ENCODE results near the gene RAPGEF1. TPM values are rescaled to one million over a fixed set of nuclear protein-coding genes. Genes with fewer than 3 reads are reported as not detected.
A peak's percentile ranks its signal among the peaks of the same experiment; 100 is the strongest.

RAPGEF1 gene
- polyA plus RNA-seq, 2 of the 4 experiments (the other 2 are of a cell fraction), result 21.6 to 27.7 TPM

DNA sequence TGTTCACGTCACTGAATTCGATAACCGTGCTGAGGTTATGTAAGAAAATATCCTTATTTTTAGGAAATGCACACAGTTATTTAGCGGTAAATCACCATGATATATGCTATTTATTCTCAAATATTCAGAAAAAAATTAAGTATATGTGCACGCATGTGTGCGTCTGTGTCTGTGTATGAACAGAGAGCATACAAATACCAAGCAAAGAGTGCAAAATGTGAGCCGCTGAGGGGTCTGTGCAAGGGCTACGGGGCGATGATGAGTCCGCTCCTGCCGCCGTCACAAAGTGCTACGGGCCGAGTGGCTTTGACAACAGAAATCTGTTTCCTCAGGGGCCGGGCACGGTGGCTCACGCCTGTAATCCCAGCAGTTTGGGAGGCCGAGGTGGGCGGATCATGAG is 201.9 kb downstream of the RAPGEF1 start:
- FAIRE-seq, result no peak
- CTCF ChIA-PET, result interaction anchor here (0.6 to 1.8 kb wide), 2 partner anchors 9 to 49 kb away, joined by 3 to 5 read pairs; no protein-coding TSS in a partner anchor

DNA sequence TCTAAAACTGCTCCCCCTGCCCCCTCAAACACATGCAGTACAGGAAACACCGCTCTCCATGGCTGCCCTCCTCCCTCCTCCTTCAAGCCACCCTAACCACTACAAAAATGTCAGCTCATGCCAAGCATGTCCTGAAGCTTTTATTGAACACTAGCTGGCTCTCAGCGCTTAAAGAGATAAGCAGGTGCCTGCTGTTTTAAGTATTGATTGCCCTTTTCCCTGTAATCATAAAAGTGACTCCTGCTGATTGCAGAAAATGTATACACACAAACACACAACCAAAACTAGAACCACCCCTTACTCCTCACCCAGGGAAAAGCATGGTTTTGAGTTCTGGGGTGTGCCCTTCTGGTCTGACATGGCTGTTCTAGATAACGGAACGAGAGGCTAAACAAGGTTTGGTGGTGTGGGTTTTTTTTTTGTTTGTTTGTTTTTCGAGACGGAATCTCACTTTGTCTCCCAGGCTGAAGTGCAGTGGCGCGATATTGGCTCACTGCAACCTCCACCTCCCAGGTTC is 205.1 kb downstream of the RAPGEF1 start:
- WGBS (ENCODE audit: missing lambda C conversion rate), result 79% methylated on average over 8 of the region's 8 CpGs
- ChIA-PET CTCF (interaction anchor here (2.3 kb wide), 1 partner anchor 57 kb away, joined by 7 read pairs; no protein-coding TSS in a partner anchor), POLR2A (no interaction called here)
- DNase-seq (ENCODE audit: low read depth in 1 of 2, low spot score in 1 of 2) (no peak), ATAC-seq (no peak), FAIRE-seq (no peak)
- Histone ChIP-seq H3K4me1 (peaks cover 10% of the 10 kb centered on the region), H3K4me3 (no peak overlapping the region), H3K9me3 (0 out of 3 replicates have a peak, but pooled peaks cover 8% of the 10 kb centered on the region), H3K4me2 (no peak overlapping the region), H3K27ac (no peak overlapping the region)
- TF ChIP-seq GATA3 (IDR thresholded peaks at IDR 0.05; ENCODE audit: borderline replicate concordance), result no peak
- TF ChIP-seq RARB (CRISPR knock-in tag; IDR thresholded peaks at IDR 0.05), result no peak
- TF ChIP-seq TFCP2L1 (CRISPR knock-in tag; IDR thresholded peaks at IDR 0.05), result no peak
- TF ChIP-seq POLR2A (IDR thresholded peaks at IDR 0.05; ENCODE audit: low read length), result no peak
- TF ChIP-seq PHF8 (IDR thresholded peaks at IDR 0.05; ENCODE audit: borderline replicate concordance, low read depth), result no peak
- TF ChIP-seq ZC3H11A (IDR thresholded peaks at IDR 0.05), result no peak
- no peak for TF ChIP-seq HEYL (CRISPR knock-in tag; IDR thresholded peaks at IDR 0.05)
- TF ChIP-seq EHMT2 (IDR thresholded peaks at IDR 0.05; ENCODE audit: low read depth), result no peak

More for the DNA sequence above, 201.9 kb downstream of the RAPGEF1 start:
- no peak for TF ChIP-seq FOXS1 (CRISPR knock-in tag; IDR thresholded peaks at IDR 0.05)
- TF ChIP-seq FOSB (CRISPR knock-in tag; IDR thresholded peaks at IDR 0.05), result no peak
- TF ChIP-seq FOSL2 (IDR thresholded peaks at IDR 0.05), result no peak
- TF ChIP-seq FOSL2 (CRISPR knock-in tag; IDR thresholded peaks at IDR 0.05), result no peak
- no peak for TF ChIP-seq POLR2AphosphoS2 (conservative IDR thresholded peaks at IDR 0.05; ENCODE audit: low read length)
- TF ChIP-seq EHMT2 (IDR thresholded peaks at IDR 0.05; ENCODE audit: low read depth), result no peak
- TF ChIP-seq BHLHE40 (IDR thresholded peaks at IDR 0.05; ENCODE audit: low read depth, low read length), result no peak
- no peak for TF ChIP-seq HOXB13 (CRISPR knock-in tag; IDR thresholded peaks at IDR 0.05; ENCODE audit: low read depth)
- TF ChIP-seq ZC3H11A (IDR thresholded peaks at IDR 0.05), result no peak
- no peak for TF ChIP-seq NR3C1 (IDR thresholded peaks at IDR 0.05)
- no peak for TF ChIP-seq ZSCAN20 (CRISPR knock-in tag; IDR thresholded peaks at IDR 0.05)
- TF ChIP-seq, protein P1, sequence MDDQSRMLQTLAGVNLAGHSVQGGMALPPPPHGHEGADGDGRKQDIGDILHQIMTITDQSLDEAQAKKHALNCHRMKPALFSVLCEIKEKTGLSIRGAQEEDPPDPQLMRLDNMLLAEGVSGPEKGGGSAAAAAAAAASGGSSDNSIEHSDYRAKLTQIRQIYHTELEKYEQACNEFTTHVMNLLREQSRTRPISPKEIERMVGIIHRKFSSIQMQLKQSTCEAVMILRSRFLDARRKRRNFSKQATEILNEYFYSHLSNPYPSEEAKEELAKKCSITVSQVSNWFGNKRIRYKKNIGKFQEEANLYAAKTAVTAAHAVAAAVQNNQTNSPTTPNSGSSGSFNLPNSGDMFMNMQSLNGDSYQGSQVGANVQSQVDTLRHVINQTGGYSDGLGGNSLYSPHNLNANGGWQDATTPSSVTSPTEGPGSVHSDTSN (IDR thresholded peaks at IDR 0.05), result no peak
- TF ChIP-seq EHF (CRISPR knock-in tag; IDR thresholded peaks at IDR 0.05), result no peak
- TF ChIP-seq, protein P2, sequence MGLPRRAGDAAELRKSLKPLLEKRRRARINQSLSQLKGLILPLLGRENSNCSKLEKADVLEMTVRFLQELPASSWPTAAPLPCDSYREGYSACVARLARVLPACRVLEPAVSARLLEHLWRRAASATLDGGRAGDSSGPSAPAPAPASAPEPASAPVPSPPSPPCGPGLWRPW (IDR thresholded peaks at IDR 0.05), result no peak
- no peak for TF ChIP-seq ZNF302 (CRISPR knock-in tag; IDR thresholded peaks at IDR 0.05)
- 78% methylated on average over 19 of the region's 19 CpGs for WGBS (ENCODE audit: missing lambda C conversion rate)
- no peak for ATAC-seq
- no peak overlapping the region for H3K4me2 ChIP-seq
- no peak overlapping the region for H3K27ac ChIP-seq
- no peak overlapping the region for H3K4me3 ChIP-seq
- DNase-seq (ENCODE audit: low read depth in 1 of 2, low spot score in 1 of 2), result no peak
- no peaks in the 10 kb centered on the region for H3K4me1 ChIP-seq
- POLR2A ChIA-PET, result no interaction called here
- H3K9me3 ChIP-seq, result peaks cover 25% of the 10 kb centered on the region

DNA sequence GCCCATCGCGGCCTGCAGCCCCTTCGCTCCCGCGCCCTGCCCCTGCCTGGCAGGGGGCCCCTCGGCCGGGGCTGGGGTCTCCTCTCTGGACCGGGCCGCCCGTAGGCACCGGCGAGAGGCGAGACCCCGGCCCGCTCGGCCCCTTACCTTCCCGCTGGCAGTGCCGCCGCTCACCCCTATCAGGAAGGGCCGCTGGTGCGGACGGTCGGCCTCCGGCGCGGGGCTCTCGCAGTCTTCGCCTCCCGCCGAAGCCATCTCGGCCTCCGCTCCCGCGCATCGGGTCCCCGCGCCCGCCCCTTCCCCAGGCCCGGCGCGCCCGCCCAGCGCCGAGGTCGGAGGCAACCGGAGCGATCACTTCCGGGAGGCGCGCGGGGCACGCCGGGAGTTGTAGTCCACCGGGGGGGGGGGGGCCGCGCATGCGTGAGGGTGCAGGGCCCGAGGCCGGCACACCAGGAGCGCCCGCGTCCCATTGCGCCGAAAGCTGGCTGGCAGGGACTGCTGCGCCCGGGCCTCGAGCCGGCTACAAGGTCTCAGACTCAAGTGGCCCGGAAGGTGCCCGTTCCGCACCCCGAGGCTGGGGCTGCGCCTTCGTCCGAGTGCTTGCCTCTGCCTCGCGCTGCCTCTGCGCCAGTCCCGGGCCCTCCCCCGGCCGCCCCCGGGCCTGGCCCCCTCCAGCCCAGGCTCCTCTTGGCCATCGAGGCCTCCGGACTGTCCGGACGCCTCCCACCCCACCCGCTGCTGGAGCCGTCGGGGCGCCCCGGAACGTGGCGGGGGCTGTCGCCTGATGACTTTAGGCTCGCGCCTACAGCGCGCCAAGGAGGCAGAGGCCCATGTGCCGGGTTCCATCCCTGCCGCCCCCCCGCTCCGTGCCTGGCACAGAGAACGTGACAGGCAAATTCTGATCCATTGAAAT is 208.7 kb downstream of the RAPGEF1 start, which contains the start of gene UCK1:
TSS of gene UCK1 (minus strand) at position 344 of the 913 bp plus-strand sequence. CDS start at position 255, 89 bp downstream.
- FAIRE-seq (no peak), DNase-seq (ENCODE audit: low read depth in 1 of 2, low spot score in 1 of 2) (peak; percentile 83 to 90), ATAC-seq (peak; percentile 88 to 93)
- CTCF ChIA-PET, result interaction anchor here (0.8 to 1.6 kb wide), 3 partner anchors 53 to 181 kb away, joined by 3 to 4 read pairs (median 3); no protein-coding TSS in a partner anchor
- Histone ChIP-seq H3K27ac (peak within 1 kb of the TSS; percentile 98 to 99), H3K4me3 (peak within 1 kb of the TSS; percentile 100), H3K9me3 (no peaks in the 10 kb centered on the region), H3K4me2 (peak within 1 kb of the TSS; percentile 91), H3K4me1 (peaks cover 11% of the 10 kb centered on the region)
- POLR2A ChIA-PET, result interaction anchor here (1.4 kb wide), 1 partner anchor 15 kb away, joined by 3 read pairs; no protein-coding TSS in a partner anchor
- 56% methylated on average over 23 of the region's 103 CpGs for WGBS (ENCODE audit: missing lambda C conversion rate)
- TF ChIP-seq CHD2 (IDR thresholded peaks at IDR 0.05; ENCODE audit: low read length, partially characterized antibody), result no peak
- TF ChIP-seq, protein P3, sequence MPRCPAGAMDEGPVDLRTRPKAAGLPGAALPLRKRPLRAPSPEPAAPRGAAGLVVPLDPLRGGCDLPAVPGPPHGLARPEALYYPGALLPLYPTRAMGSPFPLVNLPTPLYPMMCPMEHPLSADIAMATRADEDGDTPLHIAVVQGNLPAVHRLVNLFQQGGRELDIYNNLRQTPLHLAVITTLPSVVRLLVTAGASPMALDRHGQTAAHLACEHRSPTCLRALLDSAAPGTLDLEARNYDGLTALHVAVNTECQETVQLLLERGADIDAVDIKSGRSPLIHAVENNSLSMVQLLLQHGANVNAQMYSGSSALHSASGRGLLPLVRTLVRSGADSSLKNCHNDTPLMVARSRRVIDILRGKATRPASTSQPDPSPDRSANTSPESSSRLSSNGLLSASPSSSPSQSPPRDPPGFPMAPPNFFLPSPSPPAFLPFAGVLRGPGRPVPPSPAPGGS (IDR thresholded peaks at IDR 0.05), result peak; percentile 26; the same call in 1 of the 3 replicates
- TF ChIP-seq HDAC2 (IDR thresholded peaks at IDR 0.05), result no peak
- TF ChIP-seq HEYL (CRISPR knock-in tag; IDR thresholded peaks at IDR 0.05), result no peak
- 0 out of 2 replicates have a peak, but pooled peaks have one; percentile 45 for TF ChIP-seq HOXB13 (CRISPR knock-in tag; IDR thresholded peaks at IDR 0.05; ENCODE audit: low read depth)
- peak in 1 of 2 experiments; percentile 60; a peak in 3 of 5 replicates for TF ChIP-seq JUN (IDR thresholded peaks at IDR 0.05)
- no peak for TF ChIP-seq EHF (CRISPR knock-in tag; IDR thresholded peaks at IDR 0.05)
- TF ChIP-seq, protein P4, sequence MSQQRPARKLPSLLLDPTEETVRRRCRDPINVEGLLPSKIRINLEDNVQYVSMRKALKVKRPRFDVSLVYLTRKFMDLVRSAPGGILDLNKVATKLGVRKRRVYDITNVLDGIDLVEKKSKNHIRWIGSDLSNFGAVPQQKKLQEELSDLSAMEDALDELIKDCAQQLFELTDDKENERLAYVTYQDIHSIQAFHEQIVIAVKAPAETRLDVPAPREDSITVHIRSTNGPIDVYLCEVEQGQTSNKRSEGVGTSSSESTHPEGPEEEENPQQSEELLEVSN (IDR thresholded peaks at IDR 0.05; ENCODE audit: borderline replicate concordance, low read depth), result peak; percentile 60; the same call in 1 of the 2 replicates
- TF ChIP-seq KDM1A (IDR thresholded peaks at IDR 0.05; ENCODE audit: low read depth), result no peak
- TF ChIP-seq, protein P5, sequence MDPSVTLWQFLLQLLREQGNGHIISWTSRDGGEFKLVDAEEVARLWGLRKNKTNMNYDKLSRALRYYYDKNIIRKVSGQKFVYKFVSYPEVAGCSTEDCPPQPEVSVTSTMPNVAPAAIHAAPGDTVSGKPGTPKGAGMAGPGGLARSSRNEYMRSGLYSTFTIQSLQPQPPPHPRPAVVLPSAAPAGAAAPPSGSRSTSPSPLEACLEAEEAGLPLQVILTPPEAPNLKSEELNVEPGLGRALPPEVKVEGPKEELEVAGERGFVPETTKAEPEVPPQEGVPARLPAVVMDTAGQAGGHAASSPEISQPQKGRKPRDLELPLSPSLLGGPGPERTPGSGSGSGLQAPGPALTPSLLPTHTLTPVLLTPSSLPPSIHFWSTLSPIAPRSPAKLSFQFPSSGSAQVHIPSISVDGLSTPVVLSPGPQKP (IDR thresholded peaks at IDR 0.05; ENCODE audit: low read depth, low read length), result no peak
- TF ChIP-seq HOXA7 (CRISPR knock-in tag; IDR thresholded peaks at IDR 0.05), result no peak
- TF ChIP-seq, protein P6, sequence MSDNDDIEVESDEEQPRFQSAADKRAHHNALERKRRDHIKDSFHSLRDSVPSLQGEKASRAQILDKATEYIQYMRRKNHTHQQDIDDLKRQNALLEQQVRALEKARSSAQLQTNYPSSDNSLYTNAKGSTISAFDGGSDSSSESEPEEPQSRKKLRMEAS (IDR thresholded peaks at IDR 0.05), result peak; percentile 60
